Lower lobe of right lung (tissue), 2 donors: Measurements from ENCODE around the gene PHYKPL. TPM values are rescaled to one million over a fixed set of nuclear protein-coding genes. Genes with fewer than 3 reads are reported as not detected.

Source experiments
- ATAC-seq, 2 donors: fragments of 200-7000 bp; cut with Tn5 transposase; one replicate each; pipeline ENCODE4 v1.9.1; 2020 to 2022; ENCODE audit warnings: mild to moderate bottlenecking in 2 of 2, moderate library complexity in 2 of 2
- DNase-seq: peaks from one replicate; pipeline ENCODE4 v3.0.0-alpha.2; 2020
- H3K27ac ChIP-seq: fragments of 200-600 bp; one replicate; pipeline ENCODE4 v1.8.0; 2022
- H3K27me3 ChIP-seq: fragments of 200-600 bp; one replicate; pipeline ENCODE4 v1.8.0; 2022; ENCODE audit warnings: low read depth
- H3K36me3 ChIP-seq: fragments of 200-600 bp; one replicate; pipeline ENCODE4 v1.8.0; 2022; ENCODE audit warnings: mild to moderate bottlenecking
- H3K4me1 ChIP-seq: fragments of 200-600 bp; one replicate; pipeline ENCODE4 v1.8.0; 2022
- H3K4me3 ChIP-seq: fragments of 200-600 bp; one replicate; pipeline ENCODE4 v1.8.0; 2022; ENCODE audit warnings: mild to moderate bottlenecking
- H3K9me3 ChIP-seq: fragments of 200-600 bp; one replicate; pipeline ENCODE4 v1.8.0; 2022
- intact Hi-C: fragments of 100-400 bp; cut with DNase I; formaldehyde crosslinking; loops from one replicate; pipeline ENCODE4 v1.11.0; 2022
- total RNA-seq: library from RNA; stranded (reverse); fragmentation: NEBNext Ultra II Directional; extraction: Animal tissue kit (Norgen Biotek cat#: 25700); gene quantifications from one replicate; pipeline ENCODE4 v1.2.1, GENCODE V29; 2021
- TF ChIP-seq, protein P1 (sequence below): fragments of 200-600 bp; IDR thresholded peaks from one replicate; pipeline ENCODE4 v1.8.0; 2022; ENCODE audit warnings: antibody characterized with exemption, mild to moderate bottlenecking
- donor health status: DM: no; HTN: yes; CAD: no; lungs with severe emphysema.

Gene PHYKPL
- total RNA-seq, 1 donor from 2014 or later: 101 TPM

DNA sequence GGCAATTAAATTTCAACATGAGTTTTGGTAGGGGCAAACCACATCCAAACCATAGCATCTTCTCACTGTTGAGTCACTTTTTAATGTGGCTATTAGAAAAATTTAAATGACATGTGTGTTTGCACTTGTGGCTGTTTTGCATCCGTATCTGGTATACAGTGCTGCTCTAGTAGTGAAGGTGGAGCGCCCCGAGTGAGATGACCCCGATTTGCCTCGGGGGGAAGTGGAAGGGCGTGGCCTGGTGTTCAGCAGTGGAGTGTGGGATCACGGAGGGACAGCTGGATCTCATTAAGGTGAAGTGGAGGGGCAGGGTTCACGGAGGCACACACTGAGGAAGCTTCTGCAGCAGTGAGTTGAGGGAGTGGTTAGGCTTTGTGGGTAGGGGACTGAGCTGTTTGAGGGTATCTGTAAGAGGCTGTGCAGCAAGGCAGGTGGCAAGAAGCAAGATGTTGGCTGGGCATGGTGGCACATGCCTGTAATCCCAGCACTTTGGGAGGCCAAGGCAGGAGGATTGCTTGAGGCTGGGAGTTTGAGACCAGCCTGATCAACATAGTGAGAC lies 39.3 kb downstream of the PHYKPL start:
- Histone ChIP-seq H3K4me3 (no peak overlapping the region), H3K36me3 (no peaks in the 10 kb centered on the region), H3K4me1 (no peaks in the 10 kb centered on the region), H3K9me3 (no peaks in the 10 kb centered on the region), H3K27ac (no peak overlapping the region), H3K27me3 (peaks cover 6% of the 10 kb centered on the region)
- ATAC-seq: no peak
- intact Hi-C loops: no loop called here
- TF ChIP-seq, protein P1, sequence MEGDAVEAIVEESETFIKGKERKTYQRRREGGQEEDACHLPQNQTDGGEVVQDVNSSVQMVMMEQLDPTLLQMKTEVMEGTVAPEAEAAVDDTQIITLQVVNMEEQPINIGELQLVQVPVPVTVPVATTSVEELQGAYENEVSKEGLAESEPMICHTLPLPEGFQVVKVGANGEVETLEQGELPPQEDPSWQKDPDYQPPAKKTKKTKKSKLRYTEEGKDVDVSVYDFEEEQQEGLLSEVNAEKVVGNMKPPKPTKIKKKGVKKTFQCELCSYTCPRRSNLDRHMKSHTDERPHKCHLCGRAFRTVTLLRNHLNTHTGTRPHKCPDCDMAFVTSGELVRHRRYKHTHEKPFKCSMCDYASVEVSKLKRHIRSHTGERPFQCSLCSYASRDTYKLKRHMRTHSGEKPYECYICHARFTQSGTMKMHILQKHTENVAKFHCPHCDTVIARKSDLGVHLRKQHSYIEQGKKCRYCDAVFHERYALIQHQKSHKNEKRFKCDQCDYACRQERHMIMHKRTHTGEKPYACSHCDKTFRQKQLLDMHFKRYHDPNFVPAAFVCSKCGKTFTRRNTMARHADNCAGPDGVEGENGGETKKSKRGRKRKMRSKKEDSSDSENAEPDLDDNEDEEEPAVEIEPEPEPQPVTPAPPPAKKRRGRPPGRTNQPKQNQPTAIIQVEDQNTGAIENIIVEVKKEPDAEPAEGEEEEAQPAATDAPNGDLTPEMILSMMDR: no peak
- no peak for DNase-seq

DNA sequence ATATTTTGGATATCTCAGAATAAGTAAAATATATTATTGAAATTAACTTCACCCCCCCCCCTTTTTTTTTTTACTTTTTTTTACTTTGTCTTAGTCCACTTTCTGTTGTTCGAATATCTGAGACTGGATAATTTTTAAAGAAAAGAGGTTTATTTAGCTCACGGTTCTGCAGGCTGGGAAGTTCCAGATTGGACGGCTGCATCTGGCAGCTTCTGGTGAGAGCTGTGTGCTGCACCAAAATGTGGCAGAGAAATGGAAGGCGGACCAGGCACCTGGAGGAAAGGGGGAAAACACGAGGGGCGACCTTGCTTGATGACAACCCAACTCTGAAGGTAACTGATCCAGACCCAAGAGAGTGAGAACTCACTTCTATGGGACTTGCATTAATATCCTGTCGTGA lies 39.8 kb downstream of the PHYKPL start:
- TF ChIP-seq, protein P1: no peak
- intact Hi-C loops: no loop called here
- H3K36me3 ChIP-seq: no peaks in the 10 kb centered on the region
- no peaks in the 10 kb centered on the region for H3K4me1 ChIP-seq
- peaks cover 6% of the 10 kb centered on the region for H3K27me3 ChIP-seq
- H3K9me3 ChIP-seq: no peaks in the 10 kb centered on the region
- H3K4me3 ChIP-seq: no peak overlapping the region
- DNase-seq (no peak), ATAC-seq (no peak)
- no peak overlapping the region for H3K27ac ChIP-seq

DNA sequence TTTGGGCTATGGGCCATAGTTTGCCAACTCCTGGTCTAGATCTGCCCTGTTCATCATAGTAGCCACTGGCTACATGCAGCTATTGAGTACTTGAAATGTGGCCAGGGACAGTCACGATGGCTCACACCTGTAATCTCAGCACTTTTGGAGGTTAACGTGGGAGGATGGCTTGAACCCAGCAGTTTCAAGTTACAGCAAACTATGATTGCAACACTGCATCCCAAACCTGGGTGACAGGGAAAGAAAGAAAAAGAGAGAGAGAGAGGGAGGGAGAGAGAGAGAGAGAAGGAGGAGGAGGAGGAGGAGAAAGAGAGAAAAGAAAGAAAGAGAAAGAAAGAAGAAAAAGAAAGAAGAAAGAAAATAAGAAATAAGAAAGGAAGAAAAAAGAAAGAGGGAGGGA lies 40.4 kb downstream of the PHYKPL start:
- peaks cover 6% of the 10 kb centered on the region for H3K27me3 ChIP-seq
- H3K27ac ChIP-seq: no peak overlapping the region
- H3K36me3 ChIP-seq: no peaks in the 10 kb centered on the region
- no peak for DNase-seq
- TF ChIP-seq, protein P1: no peak
- ATAC-seq: no peak
- no peak overlapping the region for H3K4me3 ChIP-seq
- H3K9me3 ChIP-seq: no peaks in the 10 kb centered on the region
- no peaks in the 10 kb centered on the region for H3K4me1 ChIP-seq
- intact Hi-C loops: no loop called here

DNA sequence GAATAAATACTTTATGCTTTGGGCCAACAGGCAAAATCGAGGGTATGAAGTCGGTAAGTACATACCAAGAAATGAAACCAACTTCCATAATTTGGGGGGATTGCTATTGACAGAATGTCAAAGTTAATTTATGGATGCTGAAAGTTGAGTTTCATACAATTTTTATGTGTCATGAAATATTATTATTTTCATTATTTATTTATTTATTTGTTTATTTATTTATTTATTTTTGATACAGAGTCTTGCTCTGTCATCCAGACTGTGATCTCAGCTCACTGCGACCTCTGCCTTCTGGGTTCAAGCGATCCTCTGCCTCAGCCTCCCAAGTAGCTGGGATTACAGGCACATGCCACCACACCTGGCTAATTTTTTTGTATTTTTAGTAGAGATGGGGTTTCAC lies 40.9 kb downstream of the PHYKPL start:
- DNase-seq: no peak
- Histone ChIP-seq H3K27me3 (peaks cover 6% of the 10 kb centered on the region), H3K4me1 (no peaks in the 10 kb centered on the region), H3K27ac (no peak overlapping the region), H3K4me3 (no peak overlapping the region), H3K36me3 (no peaks in the 10 kb centered on the region), H3K9me3 (no peaks in the 10 kb centered on the region)
- TF ChIP-seq, protein P1: no peak
- intact Hi-C loops: no loop called here
- no peak for ATAC-seq

DNA sequence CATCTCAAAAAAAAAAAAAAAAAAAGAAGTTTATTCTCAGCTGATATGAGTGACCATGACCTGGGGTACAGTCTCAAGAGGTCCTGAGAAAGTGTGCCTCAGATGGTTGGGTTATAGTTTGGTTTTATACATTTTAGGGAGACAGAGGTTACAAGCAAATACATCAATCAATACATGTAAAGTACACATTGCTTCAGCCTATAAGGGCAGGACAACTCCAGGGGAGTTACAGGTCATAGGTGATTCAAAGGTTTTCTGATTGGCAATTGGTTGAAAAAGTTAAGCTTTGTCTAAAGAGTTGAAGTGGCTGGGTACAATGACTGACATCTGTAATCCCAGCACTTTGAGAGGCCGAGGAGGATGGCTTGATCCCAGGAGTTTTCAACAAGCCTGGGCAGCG lies 43.2 kb downstream of the PHYKPL start:
- Histone ChIP-seq H3K4me1 (no peaks in the 10 kb centered on the region), H3K27me3 (peaks cover 5% of the 10 kb centered on the region), H3K9me3 (no peaks in the 10 kb centered on the region), H3K36me3 (no peaks in the 10 kb centered on the region), H3K27ac (no peak overlapping the region), H3K4me3 (no peak overlapping the region)
- DNase-seq: no peak
- TF ChIP-seq, protein P1: no peak
- no peak for ATAC-seq
- intact Hi-C loops: no loop called here

DNA sequence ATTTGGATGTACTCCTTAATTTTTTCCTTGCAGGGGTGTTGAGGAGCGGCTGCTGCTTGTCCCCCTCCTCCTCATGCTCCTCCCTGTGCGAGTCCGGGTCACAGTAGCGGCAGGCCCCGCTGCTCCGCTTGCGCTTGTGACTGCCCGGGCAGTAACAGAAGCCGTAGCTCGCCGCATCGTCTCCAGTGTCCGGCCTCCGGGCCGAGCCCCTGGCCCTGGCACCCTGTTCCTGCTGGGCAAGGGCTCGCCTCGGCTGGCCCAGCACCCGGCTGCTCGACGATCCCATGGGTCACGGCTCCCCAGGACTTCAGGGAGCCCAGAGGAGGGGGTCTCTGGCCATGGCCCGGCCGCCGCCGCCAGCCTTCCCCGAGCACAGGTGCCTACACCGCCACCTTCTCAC lies 45.6 kb downstream of the PHYKPL start, which contains the start of gene GMCL2:
TSS of gene GMCL2 (minus strand) at position 358 of the 400 bp plus-strand sequence. CDS start at position 286, 72 bp downstream.
- DNase-seq: no peak
- H3K27me3 ChIP-seq: no peaks in the 10 kb centered on the region
- H3K27ac ChIP-seq: no peak within 1 kb of the TSS
- no peaks in the 10 kb centered on the region for H3K9me3 ChIP-seq
- ATAC-seq: no peak
- TF ChIP-seq, protein P1: no peak
- H3K4me3 ChIP-seq: no peak within 1 kb of the TSS
- intact Hi-C loops: no loop called here
- no peaks in the 10 kb centered on the region for H3K4me1 ChIP-seq
- H3K36me3 ChIP-seq: no peaks in the 10 kb centered on the region
